ENCODE measurements around the gene CYYR1. TPM values are rescaled to one million over a fixed set of nuclear protein-coding genes. Genes with fewer than 3 reads are reported as not detected.

Gene CYYR1
- total RNA-seq, 1 experiment from 2014 or later, result 13.6 TPM

DNA sequence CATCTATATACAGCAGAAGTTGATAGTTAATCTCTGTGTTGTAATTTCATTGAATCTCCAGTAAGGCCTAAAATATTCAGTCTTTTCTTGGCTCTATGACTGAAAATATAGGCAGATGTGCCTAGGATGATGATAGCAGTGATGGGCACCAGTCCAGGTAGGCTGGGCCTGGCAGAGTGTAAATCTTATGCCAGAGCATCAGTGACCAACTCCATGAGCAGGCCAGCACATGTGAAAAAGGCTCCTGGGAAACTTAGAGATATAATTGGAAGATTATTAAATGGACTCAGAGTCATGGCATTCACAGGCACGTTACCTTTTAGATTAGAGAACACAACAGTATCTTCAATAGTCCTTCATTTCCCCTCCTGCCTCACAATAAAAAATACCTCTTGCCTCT, 20.7 kb upstream of the CYYR1 start:
- Histone ChIP-seq H2BK120ac (ENCODE audit: low read depth, low read length, poor library complexity, severe bottlenecking) (no peak overlapping the region), H3K4me1 (ENCODE audit: insufficient read depth, low read length) (no peaks in the 10 kb centered on the region), H2BK20ac (ENCODE audit: low read depth, low read length, poor library complexity, severe bottlenecking) (no peak overlapping the region), H3K23me2 (ENCODE audit: insufficient read length, low read depth, low read length, poor library complexity, severe bottlenecking) (no peaks in the 10 kb centered on the region), H4K91ac (ENCODE audit: insufficient read length, low read depth, low read length) (no peak overlapping the region), H4K20me1 (ENCODE audit: control insufficient read depth, insufficient read depth, insufficient read length) (no peaks in the 10 kb centered on the region), H3K9me3 (ENCODE audit: control insufficient read depth, low read depth, low read length) (no peaks in the 10 kb centered on the region), H3K27ac (ENCODE audit: insufficient read length, low read depth, low read length) (no peak overlapping the region), H3K18ac (ENCODE audit: insufficient read length, low read depth, low read length) (no peak overlapping the region), H2AK5ac (ENCODE audit: insufficient read length, low read length) (no peak overlapping the region), H2BK15ac (ENCODE audit: low read depth, low read length) (no peak overlapping the region), H4K5ac (ENCODE audit: insufficient read length, low read depth, low read length) (no peak overlapping the region), H2BK12ac (ENCODE audit: insufficient read length, low read depth, low read length) (no peak overlapping the region), H4K8ac (replicated peaks; ENCODE audit: insufficient read length, low read depth, low read length) (no peak overlapping the region), H3K79me2 (ENCODE audit: insufficient read depth, low read length) (no peaks in the 10 kb centered on the region), H3T11ph (ENCODE audit: low read length) (no peak overlapping the region), H3K9ac (ENCODE audit: extremely low read depth, insufficient read length, low read length) (no peak overlapping the region), H3K27me3 (ENCODE audit: insufficient read depth, low read length) (no peaks in the 10 kb centered on the region), H2AFZ (ENCODE audit: low read length) (no peak overlapping the region), H3K79me1 (ENCODE audit: insufficient read depth, low read depth, low read length, poor library complexity, severe bottlenecking) (no peaks in the 10 kb centered on the region), H3K14ac (ENCODE audit: insufficient read depth, low read length) (no peak overlapping the region), H2BK5ac (ENCODE audit: insufficient read length, low read length) (no peak overlapping the region), H3K4ac (ENCODE audit: low read depth, low read length) (no peak overlapping the region), H3K4me2 (ENCODE audit: insufficient read depth, insufficient read length, low read length) (no peak overlapping the region), H3K23ac (ENCODE audit: insufficient read length, low read depth, low read length) (no peak overlapping the region), H3K56ac (ENCODE audit: insufficient read length, low read depth, low read length) (no peak overlapping the region)
- no CpG with 5 or more reads among the region's 1 CpG for WGBS (ENCODE audit: extremely low coverage, insufficient read length, low lambda C conversion rate)
- no peaks in the 10 kb centered on the region for H3K27me3 Mint-ChIP-seq (ENCODE audit: low read depth)
- no peaks in the 10 kb centered on the region for H3K9me3 Mint-ChIP-seq
- no peaks in the 10 kb centered on the region for H3K36me3 Mint-ChIP-seq (ENCODE audit: insufficient read depth in 1 of 3, low read depth in 3 of 3)
- no peaks in the 10 kb centered on the region for H3K4me1 Mint-ChIP-seq
- H3K4me3 Mint-ChIP-seq, result no peak overlapping the region
- no peak for DNase-seq
- no peak for TF ChIP-seq CTCF (conservative IDR thresholded peaks at IDR 0.05)
- H3K27ac Mint-ChIP-seq, result no peak overlapping the region
